Stimulated activated CD8-positive, alpha-beta memory T cell treated with anti-CD3 and anti-CD28 coated beads, Interleukin-15, amount 100 ng/mL, for 24 hours (primary cell): Measurements from ENCODE around the gene CUX1.

Experiments
- DNase-seq: peaks from one replicate; pipeline ENCODE4 v3.0.0-alpha.2; 2020; ENCODE audit warnings: low read depth

Gene CUX1

DNA sequence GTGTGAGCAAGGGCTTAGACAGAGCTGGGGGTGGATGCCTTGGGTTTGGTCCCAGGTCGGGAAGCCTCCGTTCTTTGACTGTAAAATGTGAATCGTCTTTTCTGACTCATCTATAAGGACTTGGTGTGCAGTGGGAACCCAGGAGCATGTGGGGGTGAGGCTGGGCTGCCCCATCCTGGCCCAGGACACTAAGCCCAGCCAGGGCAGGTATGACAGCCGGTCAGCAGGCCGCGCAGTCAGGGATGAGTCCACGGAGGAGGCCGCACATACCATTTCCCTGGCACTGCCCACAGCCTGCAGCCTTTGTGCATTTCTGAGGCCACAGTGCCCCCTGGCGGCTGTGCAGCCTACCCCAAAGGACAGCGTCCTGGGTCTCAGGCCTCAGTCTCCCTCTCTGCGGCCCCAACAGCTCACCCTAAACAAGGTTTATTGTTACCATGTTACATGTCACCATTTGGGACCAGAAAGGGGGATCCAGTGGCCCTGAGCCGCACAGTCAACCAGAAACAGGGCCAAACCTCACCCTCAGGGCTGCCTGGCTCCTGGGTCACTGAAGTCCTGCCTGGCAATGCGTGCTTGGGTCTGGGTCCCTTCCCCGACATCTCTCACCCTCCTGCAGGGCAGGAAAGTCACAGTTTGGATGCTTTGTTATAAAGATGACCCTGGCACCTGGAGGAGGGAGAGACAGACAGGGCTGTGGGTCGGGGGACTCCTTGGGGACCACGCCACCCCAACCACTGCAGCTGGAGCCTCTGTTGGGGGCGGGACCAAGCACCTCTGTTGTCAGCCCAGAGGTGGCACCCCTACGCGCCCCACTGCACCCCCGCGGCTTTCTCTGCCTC is 454.9 kb downstream of the CUX1 start:
- DNase-seq, result peak; percentile 69

DNA sequence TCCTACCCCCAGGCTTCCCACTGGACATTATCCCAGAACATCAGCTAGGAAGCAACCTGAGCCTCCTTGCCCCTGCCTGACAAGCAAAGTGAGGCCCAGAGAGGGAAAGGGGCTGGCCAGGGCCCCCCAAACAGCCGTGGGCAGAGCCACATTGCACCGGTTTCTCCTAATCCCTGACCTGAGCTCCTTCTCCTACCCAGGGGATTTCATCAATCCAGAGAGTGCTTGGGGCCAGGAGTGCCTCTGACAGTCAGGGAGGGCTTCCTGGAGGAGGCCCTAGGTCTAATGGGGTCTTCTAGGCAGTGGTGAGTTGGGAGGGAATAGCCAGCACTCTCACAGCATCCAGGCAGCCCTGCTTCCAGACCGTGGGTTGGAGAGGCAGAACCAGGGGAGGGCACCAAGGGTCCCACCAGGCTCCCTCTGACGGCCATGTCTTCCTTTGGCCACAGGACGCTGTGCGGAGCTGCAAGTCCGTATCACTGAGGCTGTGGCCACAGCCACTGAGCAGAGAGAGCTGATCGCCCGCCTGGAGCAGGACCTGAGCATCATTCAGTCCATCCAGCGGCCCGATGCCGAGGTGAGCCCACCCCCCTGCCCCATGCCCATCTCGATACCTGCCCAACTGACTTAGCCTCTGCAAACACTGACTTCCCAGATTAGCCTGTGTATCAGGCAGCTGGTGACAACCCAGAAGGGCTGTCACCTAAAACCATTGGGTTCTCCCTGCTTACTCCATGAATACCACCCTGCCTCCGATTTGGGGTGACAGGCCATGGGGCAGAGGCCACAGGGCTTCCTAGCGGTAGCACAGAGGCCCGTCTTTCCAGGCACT is 455.7 kb downstream of the CUX1 start:
- no peak for DNase-seq

DNA sequence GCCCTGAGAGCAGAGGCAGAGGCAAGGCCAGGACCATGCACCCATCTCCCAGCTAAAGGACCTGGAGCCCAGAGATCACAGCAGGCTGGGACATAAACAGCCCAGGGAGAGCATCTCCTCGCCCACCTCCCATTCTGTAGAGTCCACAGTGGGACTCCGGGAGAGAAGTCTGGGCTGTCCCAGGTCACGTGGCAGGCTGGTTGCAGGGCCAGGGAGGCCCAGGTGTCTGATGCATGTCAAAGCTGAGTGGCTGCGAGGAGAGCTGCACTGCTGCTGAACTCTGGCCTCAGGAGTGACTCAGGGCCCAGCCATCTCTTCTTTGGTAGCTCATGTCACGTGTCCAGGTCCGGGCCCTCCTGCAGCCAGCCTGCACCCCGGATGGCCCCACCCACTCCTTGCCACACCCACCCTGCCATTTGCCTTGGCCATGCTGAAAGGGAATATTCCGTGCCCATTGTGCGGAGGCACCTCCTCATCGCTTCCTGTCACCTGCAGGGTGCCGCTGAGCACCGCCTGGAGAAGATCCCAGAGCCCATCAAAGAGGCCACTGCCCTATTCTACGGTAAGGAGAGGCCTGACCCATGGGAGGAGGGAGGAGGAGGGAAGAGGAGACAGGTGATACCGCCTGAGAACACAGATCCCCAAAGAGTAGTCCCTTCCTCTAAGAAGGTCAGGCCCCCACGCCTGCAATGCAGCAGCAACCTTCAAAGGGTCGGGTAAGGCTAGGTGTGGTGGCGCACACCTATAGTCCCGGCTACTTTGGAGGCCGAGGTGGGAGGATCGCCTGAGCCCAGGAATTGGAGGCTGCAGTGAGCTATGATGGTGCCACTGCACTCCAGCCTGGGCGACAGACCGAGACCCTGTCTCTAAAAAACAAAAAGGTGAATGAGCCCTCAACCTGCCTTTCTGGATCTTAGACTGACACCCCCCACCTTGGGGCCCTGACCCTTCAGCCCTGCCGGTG is 456.6 kb downstream of the CUX1 start:
- DNase-seq, result no peak

DNA sequence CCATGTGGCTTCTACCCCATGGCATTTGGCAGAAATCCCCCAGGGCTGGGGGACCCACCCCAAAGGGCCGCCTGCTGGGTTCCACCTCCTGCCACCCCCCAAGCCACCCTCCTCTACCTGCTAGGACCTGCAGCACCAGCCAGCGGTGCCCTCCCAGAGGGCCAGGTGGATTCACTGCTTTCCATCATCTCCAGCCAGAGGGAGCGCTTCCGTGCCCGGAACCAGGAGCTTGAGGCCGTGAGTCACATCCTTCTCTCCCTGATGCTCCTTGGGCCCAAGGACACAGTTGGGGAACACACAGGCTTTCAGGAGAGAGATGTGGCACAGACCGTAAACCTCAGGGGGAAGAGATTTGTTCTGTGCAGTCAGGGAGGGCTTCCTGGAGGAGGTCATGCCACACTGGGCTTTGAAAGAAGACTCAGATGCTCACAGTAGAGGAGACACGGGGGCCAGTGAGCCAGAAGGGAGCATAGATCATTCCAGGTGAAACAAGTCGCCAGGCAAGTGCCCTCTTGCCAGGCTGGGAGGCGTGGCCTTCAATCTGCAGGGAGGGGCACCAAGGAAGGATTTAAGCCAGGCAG is 457.8 kb downstream of the CUX1 start:
- no peak for DNase-seq

DNA sequence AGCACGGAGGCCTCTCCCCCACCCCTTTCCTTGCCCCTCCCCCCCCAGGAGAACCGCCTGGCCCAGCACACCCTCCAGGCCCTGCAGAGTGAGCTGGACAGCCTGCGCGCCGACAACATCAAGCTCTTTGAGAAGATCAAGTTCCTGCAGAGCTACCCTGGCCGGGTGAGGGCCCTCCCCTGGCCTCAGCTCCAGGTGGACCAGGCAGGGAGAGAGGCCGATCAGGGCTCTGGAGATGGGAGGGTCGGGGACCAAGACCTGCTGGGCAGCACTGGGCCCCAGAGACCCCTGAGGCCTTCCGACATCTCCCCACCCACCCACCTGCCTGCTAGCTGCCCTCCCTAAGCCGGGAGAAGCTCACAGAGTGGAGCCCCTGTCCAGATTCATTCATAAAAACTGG is 460.5 kb downstream of the CUX1 start:
- no peak for DNase-seq

DNA sequence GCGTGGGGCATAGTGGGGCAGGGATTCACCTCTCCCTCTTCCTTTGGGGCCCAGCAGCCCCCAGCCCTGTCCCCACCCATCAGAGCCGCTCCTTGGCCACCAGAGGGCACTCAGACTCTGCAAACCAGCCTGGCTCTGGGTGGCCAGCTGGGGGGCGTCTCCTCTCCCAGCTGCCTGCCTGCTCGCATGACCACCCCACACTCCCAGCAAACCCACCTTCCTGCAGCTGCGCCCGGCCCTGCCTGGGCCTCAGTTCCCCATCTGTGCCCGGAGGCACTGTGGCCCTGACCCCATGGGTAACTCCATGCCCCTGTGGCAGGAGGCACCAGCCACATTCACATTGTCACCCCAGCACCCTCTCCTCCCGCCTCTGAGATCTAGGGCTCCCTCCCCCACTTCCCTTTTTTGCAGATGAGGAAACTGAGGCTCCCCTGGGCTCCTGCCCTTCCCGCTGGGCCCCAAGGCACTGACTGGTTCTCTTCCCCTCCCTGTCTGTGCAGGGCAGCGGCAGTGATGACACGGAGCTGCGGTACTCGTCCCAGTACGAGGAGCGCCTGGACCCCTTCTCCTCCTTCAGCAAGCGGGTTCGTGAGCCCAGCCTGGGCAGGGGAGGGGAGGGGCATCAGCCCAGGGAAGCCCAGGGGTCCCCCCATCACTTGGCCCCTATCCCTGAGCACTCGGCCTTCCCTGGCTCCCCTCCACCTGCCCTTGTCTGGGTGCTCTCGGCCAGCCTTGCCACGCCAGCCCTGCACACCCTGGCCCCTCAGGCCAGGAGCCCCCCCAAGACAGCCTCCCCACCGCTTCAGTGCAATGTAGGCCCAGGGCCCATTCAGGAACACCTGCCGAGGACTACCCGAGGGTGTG is 462.3 kb downstream of the CUX1 start:
- no peak for DNase-seq

DNA sequence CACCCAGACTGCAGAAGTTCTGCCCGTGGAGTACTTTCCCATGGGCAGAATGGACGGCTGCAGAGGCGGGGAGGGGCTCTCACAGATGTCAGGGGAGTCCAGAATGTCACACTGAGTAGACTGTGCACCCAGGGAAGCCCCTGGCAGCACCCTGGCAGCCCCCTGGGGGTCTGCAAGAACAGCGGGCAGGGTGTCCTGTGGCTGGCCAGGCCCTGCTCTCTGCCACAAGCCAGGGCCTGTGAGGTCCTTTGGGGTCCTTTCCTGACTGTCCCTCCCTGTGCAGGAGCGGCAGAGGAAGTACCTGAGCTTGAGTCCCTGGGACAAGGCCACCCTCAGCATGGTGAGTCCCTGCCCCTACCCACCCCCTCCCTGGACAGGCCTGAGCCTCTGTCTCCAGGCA is 463.1 kb downstream of the CUX1 start:
- DNase-seq, result no peak

DNA sequence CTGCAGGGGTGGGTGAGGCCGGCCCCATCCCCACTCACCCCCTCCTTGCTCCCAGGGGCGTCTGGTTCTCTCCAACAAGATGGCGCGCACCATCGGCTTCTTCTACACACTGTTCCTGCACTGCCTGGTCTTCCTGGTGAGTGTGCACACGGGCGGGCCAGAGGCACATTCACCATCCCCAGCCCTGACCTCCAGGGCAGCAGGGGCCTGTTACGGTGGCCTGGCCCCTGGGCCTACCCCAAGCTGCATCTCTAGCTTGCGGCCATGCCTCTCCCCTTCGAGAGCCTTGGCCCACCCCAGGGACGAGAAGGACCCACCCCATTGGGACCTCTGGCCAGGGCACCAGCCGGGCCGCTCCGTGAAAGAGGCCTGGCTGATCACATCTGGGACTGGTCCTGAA is 464.4 kb downstream of the CUX1 start:
- no peak for DNase-seq

DNA sequence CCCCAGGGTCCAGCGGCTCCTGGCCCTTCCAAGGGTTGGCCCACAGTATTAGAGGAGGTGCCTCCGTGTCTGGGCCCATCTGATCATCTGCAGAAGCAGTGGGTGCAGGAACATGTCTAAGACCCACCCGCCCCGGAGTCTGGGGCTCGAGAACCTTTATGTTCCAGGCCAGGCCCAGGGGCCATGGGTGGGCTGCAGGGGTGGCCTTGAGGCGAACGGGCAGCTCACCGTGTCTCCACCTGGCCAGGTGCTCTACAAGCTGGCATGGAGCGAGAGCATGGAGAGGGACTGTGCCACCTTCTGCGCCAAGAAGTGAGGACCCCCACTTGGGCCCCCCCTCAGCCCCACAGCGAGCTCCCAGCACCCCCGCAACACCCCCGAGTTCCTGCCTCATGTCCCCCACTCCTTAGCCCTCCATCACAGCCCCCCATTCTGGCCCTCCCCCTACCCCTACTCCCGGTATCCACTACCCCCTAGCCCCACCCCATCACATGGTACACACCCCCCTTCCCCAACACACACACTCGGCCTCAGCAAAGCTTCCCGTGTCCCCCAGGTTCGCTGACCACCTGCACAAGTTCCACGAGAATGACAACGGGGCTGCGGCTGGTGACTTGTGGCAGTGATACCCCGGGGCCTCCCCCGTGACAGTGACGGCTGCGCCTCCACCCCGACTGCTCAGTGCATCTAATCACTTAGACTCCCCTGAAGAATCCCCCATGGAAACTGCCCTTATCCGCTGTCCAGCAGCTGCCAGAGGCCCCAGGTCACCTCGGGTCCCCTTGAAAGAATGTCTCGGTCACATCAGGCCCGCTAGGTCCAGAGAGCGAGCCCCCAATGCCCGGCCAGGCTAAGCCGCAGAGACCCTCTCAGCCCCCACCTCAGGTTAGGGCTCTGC is 465.3 kb downstream of the CUX1 start:
- DNase-seq, result no peak

DNA sequence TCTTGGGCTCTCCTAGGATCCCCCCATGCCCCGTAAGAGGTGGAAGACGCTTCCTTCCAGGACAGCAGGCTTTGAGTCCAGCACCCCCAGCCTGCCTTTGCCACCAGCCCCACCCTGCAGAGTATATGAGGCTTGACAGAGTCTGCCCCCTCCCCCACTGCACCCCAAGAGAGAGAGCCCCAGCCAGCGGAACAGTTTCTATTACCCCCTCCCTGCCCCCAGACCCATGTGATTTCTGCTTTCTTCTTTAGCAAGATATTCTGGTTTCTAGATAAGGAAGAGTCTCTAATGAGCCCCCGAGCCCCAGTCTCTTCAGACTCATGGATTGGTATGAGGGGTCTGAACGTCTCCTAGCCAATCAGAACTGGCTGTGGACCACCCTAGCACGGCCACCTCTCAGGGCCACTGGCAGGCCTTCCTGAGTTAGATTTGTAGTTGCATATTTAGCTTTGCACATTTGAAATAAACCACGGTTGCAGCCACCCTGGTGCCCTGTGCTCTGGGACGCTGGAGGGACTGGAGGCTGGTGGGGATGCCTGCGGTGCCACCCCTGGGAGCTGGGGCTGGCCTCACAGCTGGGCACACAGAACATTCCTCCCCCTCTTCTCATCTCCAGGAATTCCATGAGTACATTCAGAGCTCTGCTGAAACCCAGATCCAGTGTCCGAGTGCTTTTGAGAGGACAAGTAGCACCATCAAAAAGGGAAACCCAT is 466.2 kb downstream of the CUX1 start:
- no peak for DNase-seq

DNA sequence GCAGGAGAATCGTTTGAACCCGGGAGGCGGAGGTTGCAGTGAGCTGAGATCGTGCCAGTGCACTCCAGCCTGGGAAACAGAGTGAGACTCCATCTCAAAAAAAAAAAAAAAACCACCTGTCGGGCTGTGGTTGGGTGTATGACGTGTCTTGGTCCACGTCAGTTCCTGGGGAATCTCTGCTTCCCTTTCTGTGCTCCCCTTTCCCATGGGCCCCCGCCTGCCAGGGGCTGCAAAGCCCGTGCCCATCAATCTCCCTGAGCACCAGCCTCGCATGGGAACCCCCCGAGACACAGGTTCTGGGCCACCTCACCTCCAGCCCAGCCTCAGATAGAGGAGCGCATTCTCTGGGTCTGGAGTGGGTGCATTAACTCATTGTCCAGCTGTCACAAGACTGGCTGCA is 467.0 kb downstream of the CUX1 start:
- no peak for DNase-seq

DNA sequence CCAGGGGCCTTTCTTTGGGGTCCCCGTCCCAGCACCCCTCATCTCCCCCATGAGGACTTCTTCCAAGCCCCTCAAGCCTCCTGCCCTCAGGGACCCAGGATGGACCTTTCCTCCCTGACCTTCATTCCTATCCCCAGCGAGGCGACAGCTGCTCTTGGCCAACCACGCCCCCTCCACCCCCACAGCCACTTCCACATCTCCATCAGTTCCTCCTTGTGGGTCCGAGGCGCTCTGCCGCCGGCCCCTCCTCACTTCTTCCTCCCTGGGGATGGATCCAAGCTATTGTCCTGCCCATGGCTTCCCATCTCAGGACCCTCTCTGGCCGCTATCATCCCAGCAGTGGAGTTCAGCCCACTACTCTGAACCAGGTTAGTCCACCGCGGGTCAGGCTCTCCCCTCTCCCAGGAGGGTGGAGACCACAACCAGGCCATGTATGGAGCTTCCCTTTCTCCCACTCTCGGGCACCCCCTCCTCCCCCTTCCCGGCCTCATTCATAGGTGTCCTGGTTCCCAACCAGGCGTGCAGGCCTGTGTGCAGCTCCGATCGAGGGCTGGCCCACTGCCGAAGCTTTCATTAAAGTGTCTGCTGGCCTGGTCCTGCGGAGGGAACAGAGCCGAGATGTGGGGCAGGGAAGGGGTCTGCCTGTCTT is 467.6 kb downstream of the CUX1 start:
- DNase-seq, result no peak

DNA sequence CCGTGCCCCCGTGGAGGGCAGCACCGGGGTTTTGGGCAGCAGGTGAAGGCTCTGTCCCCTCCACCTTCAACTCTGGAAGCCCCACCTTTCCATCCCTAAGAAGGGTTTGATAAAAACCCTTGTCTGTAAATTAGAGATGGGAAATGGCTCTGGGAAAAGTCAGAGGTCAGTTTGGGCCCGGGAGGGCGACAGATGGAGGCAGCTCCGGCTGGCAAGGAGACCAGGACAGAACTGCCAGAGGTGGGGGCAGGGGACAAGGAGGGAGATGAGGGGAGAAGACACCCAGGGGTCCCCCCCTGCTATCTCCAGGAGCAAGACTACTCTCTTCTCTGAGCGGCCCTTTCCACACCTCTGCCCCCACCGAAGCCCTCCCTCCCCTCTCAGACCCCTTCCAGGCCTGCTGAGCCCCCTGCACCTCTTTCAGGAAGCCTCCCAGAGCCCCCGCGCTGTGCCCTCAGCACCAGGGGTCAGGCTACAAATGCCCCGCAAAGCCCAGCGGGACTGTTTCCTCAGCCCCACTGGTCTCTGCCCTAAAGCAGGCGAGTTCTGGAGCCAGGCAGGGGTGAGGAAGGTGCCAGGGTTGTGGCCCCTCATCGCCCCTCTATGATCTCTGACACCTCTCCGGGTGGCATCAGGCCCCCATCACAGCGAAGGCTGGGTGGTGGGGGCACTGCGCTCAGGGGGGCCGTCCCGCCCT is 468.3 kb downstream of the CUX1 start:
- DNase-seq, result no peak

DNA sequence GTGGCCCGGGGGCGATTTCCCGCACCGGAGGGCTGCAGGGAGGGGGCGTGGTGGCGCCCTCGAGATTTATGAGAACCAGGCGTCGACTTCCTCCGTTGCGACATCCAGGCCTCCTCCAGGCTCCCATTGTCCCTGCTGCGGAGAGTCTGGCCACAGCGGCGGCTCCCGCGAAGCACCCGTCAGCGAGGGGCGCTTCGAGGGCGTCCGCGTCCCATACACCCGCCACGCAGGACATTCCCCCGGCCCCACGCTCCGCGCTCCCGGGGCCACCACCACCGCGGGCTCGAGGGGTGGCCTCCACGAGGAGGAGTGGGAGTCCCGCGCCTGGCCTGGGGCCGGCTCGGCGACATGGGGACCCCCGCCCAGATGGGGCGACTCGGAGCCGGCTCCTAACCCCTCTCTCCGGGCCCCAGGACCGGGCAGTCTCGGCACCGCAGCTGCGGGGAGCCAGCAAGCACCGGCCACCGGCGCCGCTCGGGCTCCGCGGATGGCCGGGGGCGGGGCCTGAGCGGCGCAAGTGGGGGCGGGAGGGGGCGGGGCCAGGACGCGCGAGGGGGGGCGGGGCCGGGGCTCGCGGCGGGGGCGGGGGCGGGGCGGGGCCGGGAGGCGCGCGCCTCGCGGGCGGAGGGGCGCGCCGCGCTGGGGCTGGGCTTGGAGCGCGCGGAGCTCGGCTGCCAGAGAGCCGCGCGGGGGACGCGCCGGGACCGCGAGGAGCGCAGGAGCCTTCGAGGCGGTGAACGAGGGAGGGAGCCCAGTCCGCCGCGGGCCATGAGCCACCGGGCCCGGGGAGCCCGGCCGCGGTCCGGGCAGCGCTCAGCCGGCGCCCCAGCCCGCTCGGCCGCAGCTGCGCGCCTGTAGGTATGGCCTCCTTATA is 469.0 kb downstream of the CUX1 start, which contains the start of gene SH2B2:
TSS of gene SH2B2 (plus strand) at position 632 of the 874 bp plus-strand sequence. CDS start 13,683 bp downstream, outside the sequence.
- peak; percentile 17 for DNase-seq

DNA sequence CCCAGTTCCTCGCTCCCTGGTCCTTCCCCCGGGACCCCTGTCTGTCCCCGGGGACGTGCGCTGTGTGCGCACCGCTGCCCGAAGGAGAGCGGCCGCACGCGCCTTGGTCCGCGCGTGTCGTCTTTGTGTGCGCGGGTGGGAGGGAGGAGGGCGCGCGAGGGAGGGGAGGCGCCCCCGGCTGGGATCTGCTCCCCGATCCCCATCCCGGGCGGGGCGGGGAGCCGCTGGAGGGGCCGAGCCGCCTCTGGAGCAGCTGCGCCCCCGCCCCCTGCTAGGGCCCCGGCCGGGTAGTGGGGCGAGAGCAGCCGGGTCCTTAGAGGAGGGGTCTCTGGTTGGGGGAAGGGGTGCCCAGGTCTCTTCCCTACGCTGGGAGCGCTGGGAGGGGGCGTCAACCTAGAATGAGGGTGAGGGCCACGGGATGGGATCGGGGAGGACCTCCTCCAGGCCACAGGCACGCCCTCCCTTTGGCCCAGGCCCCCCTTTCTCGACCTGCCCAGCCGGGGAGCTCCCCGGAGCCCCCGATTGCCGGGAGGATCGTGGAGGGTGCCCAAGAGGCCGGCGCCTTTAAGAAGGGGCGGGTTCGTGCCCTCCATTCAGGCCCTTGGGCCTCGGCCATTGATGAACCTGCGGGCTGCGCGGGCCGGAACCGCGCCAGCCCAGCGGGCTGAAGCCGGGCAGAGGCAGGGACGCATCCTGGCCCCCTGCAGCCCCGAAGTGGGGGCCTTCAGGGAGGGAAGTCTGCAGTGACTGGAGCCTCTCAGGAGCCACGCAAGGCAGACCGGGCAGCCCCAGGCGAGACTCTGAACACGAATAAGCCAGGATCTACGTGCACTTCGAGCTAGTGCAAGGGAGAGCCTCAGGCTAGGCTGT is 469.9 kb downstream of the CUX1 start:
- no peak for DNase-seq

DNA sequence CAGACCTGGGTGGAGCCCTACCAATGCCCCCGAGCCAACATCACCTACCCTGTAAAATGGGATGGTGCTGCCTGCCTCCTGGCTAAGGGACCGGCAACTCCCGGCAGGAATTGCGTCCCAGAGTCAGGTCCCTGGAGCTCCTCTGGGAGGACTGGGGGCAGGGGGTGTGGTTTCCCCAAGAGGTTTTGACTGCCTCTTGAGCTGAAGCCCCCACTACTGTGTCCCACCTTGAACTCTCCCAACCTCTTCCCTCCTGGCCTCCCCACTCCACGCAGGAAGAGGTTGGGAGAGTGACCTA is 470.5 kb downstream of the CUX1 start:
- no peak for DNase-seq
